T-helper 9 cell (primary cell): ENCODE measurements around the gene NME9.

Source experiments
- DNase-seq: peaks from one replicate; pipeline ENCODE4 v3.0.0-alpha.2; 2020

NME9 gene

DNA sequence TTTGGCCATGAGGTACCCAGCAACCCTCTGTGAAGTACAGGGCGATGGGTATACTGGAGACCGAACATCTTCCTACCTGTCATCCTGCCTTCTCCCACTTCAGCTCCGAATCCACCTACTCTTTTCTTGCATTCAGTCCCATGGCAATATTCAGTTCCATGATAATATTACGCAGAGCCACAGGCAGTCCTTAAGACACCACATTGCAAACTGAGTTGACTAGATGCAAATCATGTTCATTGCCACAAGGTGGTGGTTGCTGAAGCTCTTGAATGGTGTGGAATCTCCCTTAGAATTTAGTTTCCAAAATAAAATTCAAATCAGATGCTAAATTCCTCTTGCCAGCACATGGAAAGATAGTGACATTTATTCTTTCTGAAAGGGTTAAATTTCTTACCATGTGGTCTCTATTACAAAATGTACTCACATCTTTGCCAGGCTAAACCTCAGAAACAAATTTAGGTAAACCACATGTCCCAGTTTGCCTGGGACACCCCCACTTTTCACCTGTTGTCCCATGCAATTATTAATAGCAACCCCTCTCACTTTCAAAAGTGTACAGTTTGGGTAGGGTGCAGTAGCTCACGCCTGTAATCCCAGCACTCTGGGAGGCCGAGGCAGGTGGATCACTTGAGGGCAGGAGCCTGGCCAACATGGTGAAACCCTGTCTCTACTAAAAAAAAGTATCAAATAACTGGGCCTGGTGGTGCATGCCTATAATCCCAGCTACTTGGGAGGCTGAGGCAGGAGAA is 1.7 kb upstream of the NME9 start:
- no peak for DNase-seq

DNA sequence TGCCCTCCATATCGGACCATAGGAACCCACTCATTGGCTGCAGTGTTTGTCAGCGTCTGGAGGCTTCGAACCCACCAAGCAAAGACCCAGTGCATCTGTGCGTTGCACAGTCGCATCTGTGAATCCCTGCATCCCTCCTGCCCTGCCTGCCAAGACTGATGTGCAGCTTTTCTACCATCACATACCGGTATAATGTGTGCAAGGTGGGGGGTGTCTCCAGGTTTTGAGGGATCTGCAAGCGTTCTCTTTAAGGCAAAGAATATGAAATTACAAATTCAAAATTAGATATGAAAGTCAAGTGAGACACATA is 288 bp upstream of the NME9 start:
- no peak for DNase-seq

DNA sequence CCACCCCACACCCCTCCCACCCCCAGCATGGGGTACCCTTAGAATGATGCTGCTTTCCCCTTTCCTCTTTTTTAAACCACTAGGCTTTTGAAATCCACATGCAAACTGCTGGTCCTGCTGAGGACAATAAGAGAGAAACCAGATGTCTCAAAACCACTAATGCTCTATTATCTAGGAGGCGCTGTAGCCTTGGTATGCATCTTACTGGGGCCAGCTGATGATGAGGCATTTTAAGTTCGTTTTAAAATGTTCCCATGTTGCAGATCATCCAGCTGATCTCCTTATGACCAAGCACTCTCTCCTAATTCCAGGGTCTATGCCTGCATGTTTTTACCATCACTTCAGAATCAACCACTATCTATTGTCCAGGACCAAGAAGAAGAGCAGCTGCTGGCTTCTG is 1.3 kb downstream of the NME9 start:
- no peak for DNase-seq

DNA sequence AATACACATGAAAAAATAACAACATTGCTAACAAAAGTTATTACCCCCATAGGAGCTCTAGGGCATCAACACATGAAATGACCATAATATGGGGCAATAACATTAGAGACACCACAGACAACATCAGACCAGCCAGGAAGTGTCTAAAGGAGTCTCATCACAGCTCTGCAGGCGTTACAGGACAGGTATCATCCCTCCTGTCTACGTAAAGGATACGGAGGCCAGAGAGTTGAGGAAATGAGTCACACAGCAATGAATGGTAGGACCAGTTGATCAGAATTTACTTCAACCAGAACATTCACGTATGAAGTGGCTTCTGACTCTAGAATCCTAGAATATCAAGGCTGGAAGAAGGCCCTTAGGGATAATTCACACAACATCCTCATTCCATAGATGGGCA is 1.8 kb downstream of the NME9 start:
- no peak for DNase-seq

DNA sequence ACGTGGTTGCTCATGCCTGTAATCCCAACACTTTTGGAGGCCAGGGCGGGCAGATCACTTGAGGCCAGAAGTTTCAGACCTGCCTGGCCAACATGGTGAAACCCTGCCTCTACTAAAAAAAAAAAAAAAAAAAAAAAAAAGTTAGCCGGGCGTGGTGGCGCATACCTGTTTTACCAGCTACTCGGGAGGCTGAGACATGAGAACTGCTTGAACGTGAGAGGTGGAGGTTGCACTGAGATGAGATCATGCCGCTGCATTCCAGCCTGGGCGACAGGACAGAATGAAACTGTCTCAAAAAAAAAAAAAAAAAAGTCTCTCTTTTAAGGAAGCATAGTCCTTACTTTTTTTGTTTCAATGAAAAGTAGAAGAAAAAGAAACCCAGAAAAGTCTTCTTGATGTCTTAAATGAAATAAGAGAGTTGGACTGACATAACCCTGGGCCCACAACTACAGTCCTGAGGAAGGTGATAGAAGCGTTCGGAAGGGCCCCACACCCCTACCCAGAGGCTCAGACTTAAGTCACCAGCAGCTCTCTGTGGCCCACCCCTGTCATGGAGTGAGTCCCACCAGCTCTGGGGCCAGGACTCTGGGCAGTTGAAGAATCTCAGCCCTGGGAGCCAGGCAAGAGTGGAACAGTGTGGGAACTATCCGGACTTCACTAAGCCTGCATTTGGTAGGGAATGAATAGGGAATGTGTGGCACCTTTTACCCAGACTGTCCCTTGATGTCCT is 2.6 kb downstream of the NME9 start:
- DNase-seq = no peak

DNA sequence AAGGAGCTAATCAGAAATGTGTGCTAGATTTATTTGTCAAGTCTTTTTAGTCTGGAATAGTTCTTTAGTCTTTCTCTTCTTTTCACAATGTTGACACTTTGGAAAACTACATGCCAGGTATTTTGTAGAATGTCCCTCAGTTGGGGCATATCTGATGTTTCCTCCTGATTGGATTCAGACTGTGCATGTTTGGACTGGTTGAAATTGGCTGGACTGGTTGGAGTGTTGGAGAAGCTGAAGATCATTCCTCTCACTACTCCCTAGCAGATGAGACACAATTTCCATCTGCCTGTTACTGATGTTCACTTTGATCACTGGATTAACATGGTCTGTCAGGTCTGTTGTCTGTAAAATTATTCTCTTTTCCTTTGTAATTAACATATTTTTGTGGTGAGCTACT is 3.7 kb downstream of the NME9 start:
- DNase-seq = no peak

DNA sequence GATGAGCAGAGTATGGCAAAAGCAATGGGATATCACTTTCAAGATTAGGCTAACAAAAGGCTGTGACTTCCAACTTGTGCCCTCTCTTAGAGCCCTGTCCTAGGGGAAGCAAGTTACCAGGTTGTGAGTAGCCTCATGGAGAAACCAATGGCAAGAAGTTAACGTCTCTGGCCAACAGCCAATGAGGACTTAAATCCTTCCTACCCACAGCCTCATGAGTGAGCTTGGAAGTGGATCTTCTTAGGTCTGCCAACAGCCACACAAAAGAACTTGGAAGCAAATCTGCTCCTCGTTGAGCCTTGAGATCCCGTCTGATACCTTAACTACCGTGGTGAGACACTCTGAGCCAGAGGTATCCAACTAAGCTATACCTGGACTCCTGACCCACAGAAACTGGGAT is 5.7 kb downstream of the NME9 start:
- DNase-seq = no peak

DNA sequence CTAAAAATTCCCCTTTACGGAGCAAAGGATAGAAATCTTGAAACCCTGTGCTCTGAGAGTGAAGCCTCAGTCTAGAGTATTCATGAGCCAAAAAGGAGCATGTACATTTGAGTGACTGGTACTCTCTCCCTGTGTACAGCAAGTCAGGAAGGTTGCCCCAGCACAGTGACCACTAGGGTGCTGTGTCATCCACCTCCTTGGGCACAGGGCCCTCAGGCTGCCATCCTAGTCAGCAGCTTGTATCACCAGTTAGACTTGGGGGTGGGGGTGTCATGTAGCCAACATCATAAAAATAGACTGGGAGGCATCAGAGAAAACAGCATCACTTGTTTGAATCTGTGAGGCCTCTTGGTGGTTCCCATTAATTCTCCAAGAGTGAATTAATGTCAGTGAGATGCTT is 12.0 kb downstream of the NME9 start:
- no peak for DNase-seq

DNA sequence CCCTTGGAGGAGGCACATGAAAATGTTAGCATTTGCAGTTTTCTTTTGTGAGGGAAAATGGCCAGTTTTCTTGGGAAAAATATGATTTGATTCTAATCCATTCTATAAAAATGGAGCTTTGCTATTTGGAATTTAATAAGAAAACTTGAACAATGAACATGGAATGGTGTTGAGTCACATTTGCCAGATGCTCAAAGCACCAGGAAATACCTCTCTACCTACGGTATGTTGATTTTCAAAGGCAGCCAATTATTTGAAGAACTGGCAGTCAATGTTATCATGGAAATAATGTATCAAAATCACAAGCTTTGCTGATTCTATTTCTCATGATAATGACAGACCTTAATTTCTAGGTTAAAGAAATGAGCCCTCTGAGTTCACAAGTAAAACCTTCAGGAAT is 14.9 kb downstream of the NME9 start:
- no peak for DNase-seq

DNA sequence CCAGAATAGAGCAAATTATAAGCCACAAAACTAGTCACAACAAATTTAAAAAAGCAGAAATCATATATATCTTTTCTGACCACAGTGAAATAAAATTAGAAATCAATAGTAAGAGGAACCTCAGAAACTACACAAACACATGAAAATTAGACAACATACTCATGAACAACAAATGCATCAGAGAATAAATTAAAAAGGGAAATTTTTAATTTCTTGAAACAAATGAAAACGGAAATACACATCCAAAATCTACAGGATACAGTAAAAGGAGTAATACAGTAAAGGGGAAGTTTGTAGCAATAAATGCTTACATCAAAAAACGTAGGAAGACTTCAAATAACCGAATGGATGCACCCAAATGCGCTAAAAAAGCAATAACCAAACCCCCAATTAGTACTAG is 19.2 kb downstream of the NME9 start:
- no peak for DNase-seq

DNA sequence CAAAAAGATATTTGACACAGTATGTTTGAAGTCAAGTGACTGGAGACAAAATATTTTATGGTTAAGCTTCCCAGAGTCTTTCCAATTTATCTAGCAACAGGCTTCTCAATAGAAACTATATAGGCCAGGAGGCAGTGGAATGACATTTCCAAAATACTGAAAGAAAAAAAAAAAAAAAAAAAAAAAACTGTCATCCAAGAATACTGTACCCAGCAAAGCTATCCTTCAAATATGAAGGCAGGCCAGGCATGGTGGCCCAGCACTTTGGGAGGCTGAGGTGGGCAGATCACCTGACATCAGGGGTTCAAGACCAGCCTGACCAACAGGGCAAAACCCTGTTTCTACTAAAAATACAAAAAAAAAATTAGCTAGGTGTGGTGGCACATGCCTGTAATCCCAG is 20.9 kb downstream of the NME9 start:
- DNase-seq = no peak

DNA sequence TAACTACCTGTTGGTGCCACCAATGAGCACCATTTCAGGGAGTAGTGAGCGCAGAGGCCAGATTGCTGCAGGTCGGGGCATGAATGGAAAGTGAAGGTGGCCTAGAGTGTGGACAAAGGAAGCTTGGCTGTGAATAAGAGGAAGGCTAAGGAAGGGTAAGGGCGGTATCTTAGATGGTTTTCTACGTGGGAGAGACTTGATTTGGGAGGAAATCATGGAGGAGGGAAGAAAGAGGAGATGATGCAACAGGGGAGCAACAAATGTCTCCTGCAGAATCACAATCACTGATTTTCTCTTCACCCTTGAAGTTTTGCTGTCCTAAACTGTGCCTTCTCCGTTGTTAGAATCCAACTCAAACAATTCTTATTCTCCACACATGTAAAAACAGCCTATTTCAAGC is 21.8 kb downstream of the NME9 start:
- no peak for DNase-seq

DNA sequence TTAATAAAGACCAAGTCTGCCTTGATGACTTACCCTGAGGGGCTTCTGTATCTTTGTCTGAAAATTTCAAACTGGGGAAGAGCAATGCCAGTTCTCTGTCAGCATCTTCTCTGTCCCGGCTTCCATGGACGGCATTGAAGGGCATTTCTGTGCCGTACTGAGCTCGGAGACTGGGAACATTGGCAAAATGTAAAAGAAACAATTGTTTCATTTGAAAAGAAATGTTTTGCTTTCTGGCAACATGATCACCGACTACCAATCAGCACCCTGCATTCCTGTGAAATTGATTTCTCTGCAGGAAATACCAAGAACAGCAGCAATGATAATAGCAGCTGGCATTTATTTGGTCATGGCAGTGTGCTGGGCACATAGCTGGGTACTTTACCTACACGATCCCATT is 26.2 kb downstream of the NME9 start:
- no peak for DNase-seq

DNA sequence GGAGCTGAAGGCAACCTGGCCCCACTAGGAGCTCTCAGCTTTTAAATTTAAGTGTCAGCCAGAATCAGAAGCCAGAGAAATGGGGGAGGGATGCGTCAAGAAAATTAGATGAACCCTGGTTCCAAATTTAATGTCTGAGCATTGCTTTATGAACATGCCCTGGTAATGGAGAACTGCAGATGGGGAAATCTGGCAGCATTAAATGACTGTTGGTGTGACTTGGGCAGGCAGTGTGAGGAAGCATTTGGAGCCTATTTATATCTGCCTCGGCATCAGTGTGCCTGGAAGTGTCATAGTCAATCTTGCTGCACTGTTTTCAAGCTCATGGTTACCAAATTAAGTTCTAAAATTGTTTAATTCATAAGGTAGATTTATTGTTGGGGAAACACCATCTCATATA is 29.0 kb downstream of the NME9 start:
- no peak for DNase-seq

DNA sequence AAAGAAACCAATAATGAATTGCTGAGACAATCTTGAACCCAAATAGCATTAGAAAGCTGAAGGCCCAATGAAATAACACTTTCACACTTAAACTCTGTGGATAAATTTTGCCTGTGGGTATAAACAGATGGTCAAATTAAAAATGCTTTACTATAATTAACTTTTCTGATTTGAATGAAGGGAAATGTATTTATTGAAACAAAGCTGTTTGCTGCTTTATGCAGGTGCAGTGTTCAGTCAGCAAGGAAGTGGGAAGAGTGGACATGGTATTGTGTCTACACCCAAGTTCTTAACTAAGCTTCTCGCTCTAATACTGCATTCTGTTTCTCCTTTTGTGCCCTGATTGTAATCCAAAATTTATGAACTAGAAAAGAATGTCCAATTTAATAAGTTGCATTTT is 31.8 kb downstream of the NME9 start:
- no peak for DNase-seq

DNA sequence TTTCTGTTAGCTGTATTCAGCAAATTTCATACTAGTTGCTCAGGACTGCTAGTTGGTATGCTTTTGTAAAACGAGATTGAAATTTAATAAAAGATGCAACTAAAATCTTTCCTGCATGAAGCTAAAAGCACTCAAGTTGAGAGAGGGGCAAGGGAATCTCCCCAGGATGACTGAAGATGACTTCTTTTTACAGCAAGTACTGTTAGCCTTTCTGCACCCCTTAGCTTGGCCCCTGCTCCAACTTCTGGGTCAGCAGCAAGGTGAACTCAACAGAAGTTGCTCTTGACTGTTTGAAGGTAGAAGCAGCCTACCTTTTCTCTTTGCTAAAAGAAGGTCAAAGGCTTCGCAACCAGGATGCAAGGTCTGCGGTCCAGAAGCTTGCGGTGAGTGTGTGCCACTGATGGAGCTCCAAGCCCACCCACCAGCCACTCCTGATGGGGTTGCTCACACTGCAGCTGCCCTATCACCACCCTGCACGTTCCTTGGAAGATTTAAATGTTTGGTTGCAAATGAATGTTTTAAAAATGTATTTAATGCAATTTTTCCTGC is 32.5 kb downstream of the NME9 start:
- no peak for DNase-seq

DNA sequence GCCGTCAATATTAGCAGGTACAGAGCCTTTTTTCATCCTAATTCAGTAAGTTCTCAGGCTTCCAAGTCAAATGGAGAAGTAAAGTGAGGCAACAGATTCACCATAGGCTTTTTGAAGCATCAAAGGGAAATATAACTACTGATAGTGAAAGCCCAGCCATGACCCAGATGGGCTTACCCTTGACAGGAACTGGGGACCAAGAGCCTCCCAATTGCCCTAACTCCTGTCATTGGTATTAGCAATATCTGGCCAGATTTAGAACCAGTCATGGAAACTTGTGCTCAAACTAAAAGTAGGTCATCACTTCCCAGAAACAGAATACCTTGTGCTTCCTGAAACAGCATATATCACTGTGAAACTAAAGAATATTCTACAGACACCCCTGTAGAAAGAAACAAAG is 33.0 kb downstream of the NME9 start:
- no peak for DNase-seq

DNA sequence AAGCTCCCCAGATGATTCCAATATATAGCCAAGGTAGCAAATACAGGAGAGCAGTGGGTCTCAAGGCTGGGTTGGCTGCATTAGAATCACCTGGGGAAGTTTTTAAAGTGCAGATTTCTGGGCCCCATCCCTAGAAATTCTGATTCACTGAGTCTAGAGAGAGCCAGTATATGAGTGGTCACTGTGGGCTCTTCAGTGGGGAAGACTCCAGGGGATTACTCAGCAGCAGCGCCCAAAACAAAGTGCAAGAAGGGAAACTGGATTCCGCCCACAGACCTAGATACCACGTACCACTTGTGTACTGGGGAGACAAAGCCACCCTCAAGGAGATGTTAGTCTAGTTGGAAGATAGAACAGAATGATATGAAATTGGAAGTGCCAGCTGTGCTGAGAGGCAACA is 40.0 kb downstream of the NME9 start:
- no peak for DNase-seq

DNA sequence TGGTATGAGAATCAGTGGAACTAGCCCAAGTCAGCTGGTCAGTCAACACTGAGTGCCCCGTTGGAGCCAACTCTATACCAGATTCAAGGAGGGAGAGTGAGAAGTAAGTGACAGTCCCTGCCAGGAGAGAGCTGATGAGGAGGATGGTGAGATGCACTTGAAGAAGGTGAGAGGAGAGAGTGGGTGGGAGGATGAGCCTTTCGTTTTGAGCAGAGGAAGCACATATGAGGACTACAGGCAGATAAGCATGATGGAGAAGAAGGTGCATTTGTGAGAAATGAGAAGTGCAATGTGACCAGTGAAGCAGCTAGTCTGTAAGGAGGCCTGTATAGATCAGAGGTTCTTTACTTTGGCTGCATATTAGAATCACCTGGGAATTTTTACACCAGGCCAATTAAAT is 40.4 kb downstream of the NME9 start:
- DNase-seq = no peak

DNA sequence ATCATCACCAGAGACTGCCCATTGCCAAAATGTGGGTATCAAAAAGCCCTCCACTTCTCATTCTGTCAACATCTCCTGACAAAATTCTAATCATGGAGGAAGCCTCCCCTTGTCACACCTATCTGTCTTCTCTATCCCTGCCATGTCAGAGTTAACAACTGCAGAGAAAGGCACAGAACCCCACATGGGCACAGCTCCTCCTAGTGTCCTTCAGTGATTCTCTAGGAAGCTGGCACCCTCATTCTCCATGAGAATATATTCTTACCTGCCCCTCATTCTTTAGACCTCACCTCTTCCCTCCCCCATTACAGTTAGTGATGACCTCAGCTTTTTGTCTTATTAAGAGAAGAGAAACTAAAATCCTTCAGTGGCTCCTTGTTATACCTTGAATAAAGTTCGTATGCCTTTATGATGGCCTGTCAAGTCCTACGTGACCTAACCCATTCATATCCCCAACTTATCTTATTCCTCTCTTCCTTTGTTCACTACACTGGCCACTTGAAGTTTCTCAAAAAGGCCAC is 44.6 kb downstream of the NME9 start:
- DNase-seq = no peak

DNA sequence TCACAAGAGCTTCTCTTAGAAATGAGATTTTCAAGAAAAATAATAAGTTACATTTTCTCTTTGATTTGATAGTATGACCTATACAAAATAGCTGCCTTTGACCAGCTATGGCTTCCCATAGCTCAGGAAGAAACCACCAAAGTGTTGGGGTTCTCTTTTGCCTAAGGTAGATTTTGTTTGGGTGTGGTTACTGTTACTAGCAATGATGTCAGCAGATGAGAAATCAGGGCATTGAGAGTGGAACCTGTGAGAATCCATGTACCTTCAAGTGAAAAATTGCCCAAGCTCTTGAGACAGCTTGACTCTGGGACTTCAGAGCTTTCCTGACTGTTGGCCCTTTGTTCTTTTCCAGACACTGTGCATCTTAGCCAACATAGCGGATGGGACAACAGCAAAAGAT is 45.6 kb downstream of the NME9 start:
- DNase-seq = no peak

DNA sequence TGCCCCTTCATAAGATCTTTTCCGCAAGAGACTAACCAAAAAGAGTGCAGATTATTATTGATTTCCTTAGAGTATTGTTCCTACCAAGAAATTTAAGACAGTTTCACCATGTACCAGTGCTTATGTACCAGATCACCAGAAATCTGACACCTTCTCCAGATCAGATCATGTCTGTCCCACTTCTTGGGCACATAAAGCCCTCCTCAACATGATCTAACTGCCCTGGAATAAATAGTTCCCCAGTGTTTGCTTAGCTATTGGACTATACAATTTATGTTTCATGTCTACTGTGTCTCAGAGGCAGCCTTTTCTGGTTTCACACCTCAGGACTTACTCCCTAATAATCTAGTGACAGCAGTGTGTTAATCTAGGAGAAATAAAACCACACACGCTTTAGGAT is 46.8 kb downstream of the NME9 start:
- DNase-seq = no peak

DNA sequence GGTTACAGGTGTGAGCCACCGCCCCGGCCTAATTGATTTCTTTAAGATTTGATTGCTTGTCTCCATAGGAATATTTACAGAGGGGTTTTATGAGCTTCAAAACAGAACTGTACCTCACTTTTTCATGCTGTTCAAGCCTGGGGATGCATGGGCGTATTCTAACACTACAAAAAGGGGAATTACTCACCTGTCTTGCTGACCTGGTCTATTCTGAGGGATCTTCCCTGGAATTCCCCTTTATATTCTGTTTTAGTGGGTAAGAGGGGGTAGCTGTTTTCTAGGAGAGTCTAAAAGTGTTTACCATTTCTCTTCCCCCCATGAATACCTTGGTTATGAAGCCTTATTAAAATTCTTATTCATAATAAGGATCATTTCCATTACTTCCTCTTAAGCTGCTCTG is 48.1 kb downstream of the NME9 start:
- DNase-seq = no peak

DNA sequence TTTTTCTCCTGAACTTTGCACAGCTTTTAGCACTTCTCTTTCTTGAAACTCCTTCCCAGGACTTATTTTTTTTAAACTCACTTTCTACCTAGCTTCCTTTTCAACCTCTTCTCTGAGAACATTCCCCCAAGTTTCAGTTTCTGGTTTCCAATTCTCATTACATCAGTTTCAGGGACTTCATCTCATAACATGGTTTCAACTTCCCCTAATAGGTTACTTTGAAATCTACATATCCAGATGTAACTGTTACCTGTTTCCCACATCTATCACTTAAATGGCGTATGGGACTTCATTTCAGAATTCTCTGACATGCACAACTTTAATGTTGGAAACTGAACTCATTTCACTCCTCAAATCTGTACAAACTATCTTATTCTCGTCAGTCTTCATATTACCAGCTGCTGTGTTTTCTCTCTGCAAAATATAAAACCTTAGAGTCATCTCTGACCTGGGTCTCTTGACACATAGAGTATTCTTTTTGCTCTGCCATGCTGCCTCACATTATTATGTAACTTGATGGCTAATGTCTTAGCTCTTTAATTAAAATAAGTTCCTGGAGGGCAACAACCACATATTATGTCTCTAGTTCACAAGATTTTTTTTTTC is 58.4 kb downstream of the NME9 start:
- DNase-seq = no peak
